LNCaP clone FGC (cell line): ENCODE measurements around the gene ADPRH.

Source experiments
- DNase-seq: peaks from one replicate; pipeline ENCODE4 v3.0.0-alpha.2; 2011; ENCODE audit warnings: low read depth
- H3K4me3 ChIP-seq: 2 replicates; pipeline ENCODE4 v1.5.1; 2011; ENCODE audit warnings: mild to moderate bottlenecking, low read depth, low read length, control low read depth
- CTCF ChIP-seq: IDR thresholded peaks from 2 replicates; pipeline ENCODE4 v1.5.1; 2012; ENCODE audit warnings: mild to moderate bottlenecking; ENCODE audit not compliant: control insufficient read depth, insufficient read depth; ENCODE audit errors: extremely low read depth

ADPRH gene

GRCh38 chr3:119602676-119603075 is 23.4 kb downstream of the ADPRH start:
- no peak for TF ChIP-seq CTCF
- DNase-seq: no peak

GRCh38 chr3:119604878-119605277 is 25.6 kb downstream of the ADPRH start:
- TF ChIP-seq CTCF: no peak
- no peak for DNase-seq

More at GRCh38 chr3:119602676-119603075, 23.4 kb downstream of the ADPRH start:
- no peak overlapping the region for H3K4me3 ChIP-seq

GRCh38 chr3:119608405-119609000 is 29.2 kb downstream of the ADPRH start:
- no peak overlapping the region for H3K4me3 ChIP-seq
- no peak for TF ChIP-seq CTCF
- DNase-seq: no peak

More at GRCh38 chr3:119604878-119605277, 25.6 kb downstream of the ADPRH start:
- no peak overlapping the region for H3K4me3 ChIP-seq

GRCh38 chr3:119609301-119609700 is 30.0 kb downstream of the ADPRH start:
- H3K4me3 ChIP-seq: no peak overlapping the region
- DNase-seq: no peak
- no peak for TF ChIP-seq CTCF

- H3K4me3 ChIP-seq: no peak overlapping the region
- DNase-seq: no peak
- TF ChIP-seq CTCF: no peak
Measured at GRCh38 chr3:119611664-119612063, 32.4 kb downstream of the ADPRH start.

- TF ChIP-seq CTCF: no peak
- DNase-seq: no peak
- H3K4me3 ChIP-seq: no peak overlapping the region
Measured at GRCh38 chr3:119613201-119613600, 33.9 kb downstream of the ADPRH start.

GRCh38 chr3:119613872-119614271 is 34.6 kb downstream of the ADPRH start:
- no peak for DNase-seq

More at GRCh38 chr3:119613872-119614271, 34.6 kb downstream of the ADPRH start:
- no peak for TF ChIP-seq CTCF
- H3K4me3 ChIP-seq: no peak overlapping the region
